Liver (tissue), 9 donors: ENCODE measurements around the gene DNM3. TPM values are rescaled to one million over a fixed set of nuclear protein-coding genes. Genes with fewer than 3 reads are reported as not detected.

Source experiments
- DNase-seq: peaks from one replicate; pipeline ENCODE4 v3.0.0-alpha.2; 2017; ENCODE audit warnings: low spot score
- H3K27ac ChIP-seq, 2 donors: one replicate each; pipeline ENCODE4 v1.7.0; 2013; ENCODE audit warnings: inconsistent platforms in 2 of 2, low read length in 2 of 2, control low read depth in 1 of 2, low read depth in 1 of 2, mild to moderate bottlenecking in 1 of 2
- H3K27me3 ChIP-seq, 4 donors: one replicate each; pipeline versions ENCODE4 v1.6.1 to v1.7.0; 2013; ENCODE audit warnings: low read length in 3 of 4, inconsistent platforms in 1 of 4, mild to moderate bottlenecking in 1 of 4, moderate library complexity in 1 of 4; ENCODE audit not compliant: control insufficient read depth in 4 of 4, insufficient read depth in 4 of 4
- H3K36me3 ChIP-seq, 4 donors: one replicate each; pipeline versions ENCODE4 v1.6.1 to v1.7.0; 2013; ENCODE audit warnings: low read length in 3 of 4, mild to moderate bottlenecking in 3 of 4, low read depth in 1 of 4, moderate library complexity in 1 of 4; ENCODE audit not compliant: control insufficient read depth in 4 of 4, insufficient read depth in 3 of 4
- H3K4me1 ChIP-seq, 4 donors: one replicate each; pipeline versions ENCODE4 v1.6.1 to v1.7.0; 2013; ENCODE audit warnings: low read length in 3 of 4, mild to moderate bottlenecking in 3 of 4, moderate library complexity in 1 of 4; ENCODE audit not compliant: control insufficient read depth in 4 of 4, insufficient read depth in 4 of 4
- H3K4me3 ChIP-seq, 3 donors: one replicate each; pipeline versions ENCODE4 v1.6.1 to v1.7.0; 2013; ENCODE audit warnings: low read length in 3 of 3, control low read depth in 1 of 3, low read depth in 1 of 3, mild to moderate bottlenecking in 1 of 3
- H3K9ac ChIP-seq, 2 donors: one replicate each; pipeline ENCODE4 v1.7.0; 2013; ENCODE audit warnings: low read length in 2 of 2, mild to moderate bottlenecking in 2 of 2, moderate library complexity in 2 of 2, control low read depth in 1 of 2, low read depth in 1 of 2
- H3K9me3 ChIP-seq, 4 donors: one replicate each; pipeline versions ENCODE4 v1.6.1 to v1.7.0; 2013; ENCODE audit warnings: low read length in 3 of 4; ENCODE audit not compliant: control insufficient read depth in 4 of 4
- FOXA1 ChIP-seq: IDR thresholded peaks from 2 replicates; pipeline ENCODE4 v1.6.1; 2016; ENCODE audit warnings: antibody characterized with exemption
- FOXA2 ChIP-seq: IDR thresholded peaks from 2 replicates; pipeline ENCODE4 v1.6.1; 2016; ENCODE audit warnings: antibody characterized with exemption
- GABPA ChIP-seq, 2 donors: IDR thresholded peaks in 1 of 2; conservative IDR thresholded peaks in 1 of 2; 2 replicates each; pipeline ENCODE4 v1.6.1; 2016; ENCODE audit warnings: antibody characterized with exemption in 2 of 2, mild to moderate bottlenecking in 1 of 2, moderate library complexity in 1 of 2
- HNF4A ChIP-seq, 2 donors: conservative IDR thresholded peaks; 2 replicates each; pipeline ENCODE4 v1.6.1; 2016; ENCODE audit warnings: antibody characterized with exemption in 2 of 2, mild to moderate bottlenecking in 2 of 2
- HNF4G ChIP-seq: IDR thresholded peaks from 2 replicates; pipeline ENCODE4 v1.6.1; 2016; ENCODE audit warnings: antibody characterized with exemption
- RAD21 ChIP-seq, 2 donors: IDR thresholded peaks; 2 replicates each; pipeline ENCODE4 v1.6.1; 2016; ENCODE audit warnings: antibody characterized with exemption in 2 of 2, mild to moderate bottlenecking in 2 of 2
- RXRA ChIP-seq, 2 donors: IDR thresholded peaks; 2 replicates each; pipeline ENCODE4 v1.6.1; 2017 to 2018; ENCODE audit warnings: antibody characterized with exemption in 2 of 2, mild to moderate bottlenecking in 1 of 2
- SP1 ChIP-seq: IDR thresholded peaks from 2 replicates; pipeline ENCODE4 v1.6.1; 2018; ENCODE audit warnings: antibody characterized with exemption, mild to moderate bottlenecking
- WGBS: extraction: QIAGEN DNeasy Blood & Tissue Kit; methylation state at CpG from one replicate; pipeline ENCODE4 v1.1.7; 2013; 5-methylcytosine and 5-hydroxymethylcytosine counted together
- polyA plus RNA-seq, 2 donors: library from polyadenylated mRNA; stranded (reverse) in 1 of 2; unstranded in 1 of 2; fragments of 200-250 nt in 1 of 2; fragments of >200 nt in 1 of 2; fragmentation: Nextera tagmentation in 1 of 2; extraction: Ambion mirVana in 1 of 2; gene quantifications; one replicate each; pipeline versions ENCODE4 v1.2.1 to v1.2.3, GENCODE V29; 2013 to 2015
- total RNA-seq, 2 donors: library from RNA; depleted of rRNA; stranded (reverse); fragments of >200 nt; gene quantifications; one replicate each; pipeline ENCODE4 v1.2.3, GENCODE V29; 2014
- TF ChIP-seq, protein P1 (sequence below): IDR thresholded peaks from 2 replicates; pipeline ENCODE4 v1.6.1; 2016; ENCODE audit warnings: antibody characterized with exemption
- TF ChIP-seq, protein P2 (sequence below): IDR thresholded peaks from 2 replicates; pipeline ENCODE4 v1.6.1; 2016; ENCODE audit warnings: antibody characterized with exemption, mild to moderate bottlenecking
- TF ChIP-seq, protein P3 (sequence below): IDR thresholded peaks from 2 replicates; pipeline ENCODE4 v1.6.1; 2016; ENCODE audit warnings: antibody characterized with exemption
- TF ChIP-seq, protein P4 (sequence below): fragments of 150-350 bp; IDR thresholded peaks from 2 replicates; pipeline ENCODE4 v1.5.1; 2017; ENCODE audit warnings: improper control_type of control experiment, low read depth, low read length; ENCODE audit not compliant: missing input control
- donor health status: healthy.
- donor health status: healthy.
- donor health status: healthy.
- donor health status: healthy.
- donor health status: healthy.

DNM3 gene
- total and polyA plus RNA-seq, 4 donors: 0.08 to 3.2 (median 1.0) TPM

DNA sequence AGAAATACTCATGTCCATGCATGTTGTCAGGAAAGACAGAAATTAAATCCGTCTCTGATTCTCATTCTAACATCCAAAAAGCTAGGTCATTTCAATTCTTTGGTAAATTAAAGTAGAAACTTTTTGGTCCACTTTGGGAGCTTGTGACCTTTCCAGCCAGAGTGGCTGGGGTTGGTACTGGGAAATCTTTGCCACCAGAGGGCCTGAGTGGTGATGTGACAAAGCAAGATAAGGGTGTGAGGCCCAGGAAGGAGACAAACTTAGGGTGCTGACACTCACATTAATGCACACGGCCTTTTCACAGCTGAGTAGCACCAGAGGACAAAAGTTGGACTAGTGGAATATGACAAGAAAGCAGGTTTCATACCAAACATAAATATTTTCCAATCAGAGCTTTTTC, 144.3 kb downstream of the DNM3 start:
- peaks cover 0 to 6% (median 0%) of the 10 kb centered on the region in 4 donors for H3K4me1 ChIP-seq
- TF ChIP-seq HNF4A (conservative IDR thresholded peaks at IDR 0.05) (peak in 1 of 2 donors; percentile 21), RAD21 (IDR thresholded peaks at IDR 0.05) (peak in 1 of 2 donors; percentile 41), FOXA2 (no peak)
- H3K36me3 ChIP-seq: no peaks in the 10 kb centered on the region
- no peak overlapping the region for H3K4me3 ChIP-seq
- DNase-seq: peak; percentile 37
- H3K9ac ChIP-seq: no peak overlapping the region
- no peaks in the 10 kb centered on the region for H3K27me3 ChIP-seq
- 65% methylated on average over 2 of the region's 2 CpGs for WGBS
- H3K27ac ChIP-seq: no peak overlapping the region
- H3K9me3 ChIP-seq: no peaks in the 10 kb centered on the region

DNA sequence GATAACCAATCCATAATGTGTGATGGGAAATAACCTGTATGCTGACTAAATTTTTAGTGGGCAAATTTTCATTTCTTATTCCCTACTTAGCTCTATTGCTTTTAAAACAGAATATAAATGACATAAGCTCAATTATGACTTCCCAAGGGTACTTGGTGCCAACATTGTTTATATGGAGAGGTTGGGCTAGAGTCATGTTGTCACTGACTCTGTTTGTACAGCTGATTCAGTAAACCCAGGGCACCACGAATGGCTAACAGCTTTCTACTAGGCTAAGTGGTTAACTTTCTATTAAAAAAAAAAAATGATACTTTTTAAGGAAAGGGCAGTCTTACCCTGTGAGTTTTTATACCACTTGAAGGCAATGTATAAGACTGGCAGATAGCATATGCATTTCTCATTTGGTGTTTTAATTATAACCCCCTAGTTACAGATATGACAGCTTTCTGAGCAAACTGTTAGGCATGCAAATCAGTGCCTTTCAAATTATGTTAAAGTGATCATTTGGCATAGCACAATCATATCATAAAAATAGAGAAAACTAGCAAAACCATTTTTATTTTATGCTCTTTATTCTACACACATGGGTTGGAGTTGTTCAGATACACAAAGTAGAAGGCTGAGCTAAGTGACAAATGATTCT, 147.1 kb downstream of the DNM3 start:
- peaks cover 0 to 6% (median 0%) of the 10 kb centered on the region in 4 donors for H3K4me1 ChIP-seq
- TF ChIP-seq FOXA1 (no peak), RAD21 (IDR thresholded peaks at IDR 0.05) (no peak)
- TF ChIP-seq, protein P1, sequence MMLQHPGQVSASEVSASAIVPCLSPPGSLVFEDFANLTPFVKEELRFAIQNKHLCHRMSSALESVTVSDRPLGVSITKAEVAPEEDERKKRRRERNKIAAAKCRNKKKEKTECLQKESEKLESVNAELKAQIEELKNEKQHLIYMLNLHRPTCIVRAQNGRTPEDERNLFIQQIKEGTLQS: no peak
- TF ChIP-seq, protein P2, sequence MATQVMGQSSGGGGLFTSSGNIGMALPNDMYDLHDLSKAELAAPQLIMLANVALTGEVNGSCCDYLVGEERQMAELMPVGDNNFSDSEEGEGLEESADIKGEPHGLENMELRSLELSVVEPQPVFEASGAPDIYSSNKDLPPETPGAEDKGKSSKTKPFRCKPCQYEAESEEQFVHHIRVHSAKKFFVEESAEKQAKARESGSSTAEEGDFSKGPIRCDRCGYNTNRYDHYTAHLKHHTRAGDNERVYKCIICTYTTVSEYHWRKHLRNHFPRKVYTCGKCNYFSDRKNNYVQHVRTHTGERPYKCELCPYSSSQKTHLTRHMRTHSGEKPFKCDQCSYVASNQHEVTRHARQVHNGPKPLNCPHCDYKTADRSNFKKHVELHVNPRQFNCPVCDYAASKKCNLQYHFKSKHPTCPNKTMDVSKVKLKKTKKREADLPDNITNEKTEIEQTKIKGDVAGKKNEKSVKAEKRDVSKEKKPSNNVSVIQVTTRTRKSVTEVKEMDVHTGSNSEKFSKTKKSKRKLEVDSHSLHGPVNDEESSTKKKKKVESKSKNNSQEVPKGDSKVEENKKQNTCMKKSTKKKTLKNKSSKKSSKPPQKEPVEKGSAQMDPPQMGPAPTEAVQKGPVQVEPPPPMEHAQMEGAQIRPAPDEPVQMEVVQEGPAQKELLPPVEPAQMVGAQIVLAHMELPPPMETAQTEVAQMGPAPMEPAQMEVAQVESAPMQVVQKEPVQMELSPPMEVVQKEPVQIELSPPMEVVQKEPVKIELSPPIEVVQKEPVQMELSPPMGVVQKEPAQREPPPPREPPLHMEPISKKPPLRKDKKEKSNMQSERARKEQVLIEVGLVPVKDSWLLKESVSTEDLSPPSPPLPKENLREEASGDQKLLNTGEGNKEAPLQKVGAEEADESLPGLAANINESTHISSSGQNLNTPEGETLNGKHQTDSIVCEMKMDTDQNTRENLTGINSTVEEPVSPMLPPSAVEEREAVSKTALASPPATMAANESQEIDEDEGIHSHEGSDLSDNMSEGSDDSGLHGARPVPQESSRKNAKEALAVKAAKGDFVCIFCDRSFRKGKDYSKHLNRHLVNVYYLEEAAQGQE: no peak
- TF ChIP-seq, protein P3, sequence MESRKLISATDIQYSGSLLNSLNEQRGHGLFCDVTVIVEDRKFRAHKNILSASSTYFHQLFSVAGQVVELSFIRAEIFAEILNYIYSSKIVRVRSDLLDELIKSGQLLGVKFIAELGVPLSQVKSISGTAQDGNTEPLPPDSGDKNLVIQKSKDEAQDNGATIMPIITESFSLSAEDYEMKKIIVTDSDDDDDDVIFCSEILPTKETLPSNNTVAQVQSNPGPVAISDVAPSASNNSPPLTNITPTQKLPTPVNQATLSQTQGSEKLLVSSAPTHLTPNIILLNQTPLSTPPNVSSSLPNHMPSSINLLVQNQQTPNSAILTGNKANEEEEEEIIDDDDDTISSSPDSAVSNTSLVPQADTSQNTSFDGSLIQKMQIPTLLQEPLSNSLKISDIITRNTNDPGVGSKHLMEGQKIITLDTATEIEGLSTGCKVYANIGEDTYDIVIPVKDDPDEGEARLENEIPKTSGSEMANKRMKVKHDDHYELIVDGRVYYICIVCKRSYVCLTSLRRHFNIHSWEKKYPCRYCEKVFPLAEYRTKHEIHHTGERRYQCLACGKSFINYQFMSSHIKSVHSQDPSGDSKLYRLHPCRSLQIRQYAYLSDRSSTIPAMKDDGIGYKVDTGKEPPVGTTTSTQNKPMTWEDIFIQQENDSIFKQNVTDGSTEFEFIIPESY: no peak
- H3K36me3 ChIP-seq: no peaks in the 10 kb centered on the region
- H3K4me3 ChIP-seq: no peak overlapping the region
- H3K27me3 ChIP-seq: no peaks in the 10 kb centered on the region
- WGBS: 41% methylated on average over 1 of the region's 1 CpG
- no peak overlapping the region for H3K27ac ChIP-seq
- no peaks in the 10 kb centered on the region for H3K9me3 ChIP-seq
- DNase-seq: no peak
- no peak overlapping the region for H3K9ac ChIP-seq

DNA sequence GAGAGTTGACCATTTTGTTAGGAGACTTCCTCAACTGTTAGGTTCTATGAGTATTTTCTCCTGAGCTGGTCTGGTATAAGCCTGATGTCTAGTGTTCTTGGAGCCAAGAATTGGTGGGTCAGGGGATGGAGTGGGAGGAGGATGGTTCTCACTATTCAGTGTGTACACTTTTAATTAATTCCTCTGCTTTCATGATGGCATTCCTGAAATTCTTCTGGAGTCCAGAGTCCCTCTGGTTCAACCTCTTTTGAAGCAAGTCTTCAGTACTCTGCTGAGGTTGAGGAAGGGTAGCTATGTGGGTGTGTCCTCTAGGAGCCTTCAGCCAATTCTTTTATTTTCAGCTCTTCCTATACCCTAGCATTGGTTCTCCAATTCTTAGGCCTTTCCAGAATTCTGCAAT, 149.1 kb downstream of the DNM3 start:
- no peak for DNase-seq
- Histone ChIP-seq H3K27me3 (no peaks in the 10 kb centered on the region), H3K27ac (no peak overlapping the region), H3K4me1 (no peaks in the 10 kb centered on the region), H3K4me3 (no peak overlapping the region), H3K9me3 (no peaks in the 10 kb centered on the region), H3K9ac (no peak overlapping the region), H3K36me3 (no peaks in the 10 kb centered on the region)
- TF ChIP-seq, protein P2: no peak
- TF ChIP-seq FOXA2 (no peak), SP1 (no peak), GABPA (IDR thresholded peaks at IDR 0.05 in 1 of 2, conservative IDR thresholded peaks at IDR 0.05 in 1 of 2) (no peak), FOXA1 (no peak), HNF4G (no peak), RXRA (IDR thresholded peaks at IDR 0.05) (no peak), RAD21 (IDR thresholded peaks at IDR 0.05) (no peak)
- TF ChIP-seq, protein P1: no peak
- TF ChIP-seq, protein P4, sequence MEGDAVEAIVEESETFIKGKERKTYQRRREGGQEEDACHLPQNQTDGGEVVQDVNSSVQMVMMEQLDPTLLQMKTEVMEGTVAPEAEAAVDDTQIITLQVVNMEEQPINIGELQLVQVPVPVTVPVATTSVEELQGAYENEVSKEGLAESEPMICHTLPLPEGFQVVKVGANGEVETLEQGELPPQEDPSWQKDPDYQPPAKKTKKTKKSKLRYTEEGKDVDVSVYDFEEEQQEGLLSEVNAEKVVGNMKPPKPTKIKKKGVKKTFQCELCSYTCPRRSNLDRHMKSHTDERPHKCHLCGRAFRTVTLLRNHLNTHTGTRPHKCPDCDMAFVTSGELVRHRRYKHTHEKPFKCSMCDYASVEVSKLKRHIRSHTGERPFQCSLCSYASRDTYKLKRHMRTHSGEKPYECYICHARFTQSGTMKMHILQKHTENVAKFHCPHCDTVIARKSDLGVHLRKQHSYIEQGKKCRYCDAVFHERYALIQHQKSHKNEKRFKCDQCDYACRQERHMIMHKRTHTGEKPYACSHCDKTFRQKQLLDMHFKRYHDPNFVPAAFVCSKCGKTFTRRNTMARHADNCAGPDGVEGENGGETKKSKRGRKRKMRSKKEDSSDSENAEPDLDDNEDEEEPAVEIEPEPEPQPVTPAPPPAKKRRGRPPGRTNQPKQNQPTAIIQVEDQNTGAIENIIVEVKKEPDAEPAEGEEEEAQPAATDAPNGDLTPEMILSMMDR: no peak
